Glomerular visceral epithelial cell (primary cell): ENCODE measurements around the gene CLPTM1L.
A peak's percentile ranks its signal among the peaks of the same experiment; 100 is the strongest.
"Not testable (repeated sequence)": the region's sequence is repeated elsewhere in the genome, so short reads cannot be mapped to it uniquely, and the experiment has no call there.

ENCODE experiments used
- DNase-seq: peaks from one replicate; pipeline ENCODE4 v3.0.0-alpha.2; 2016; ENCODE audit errors: extremely low spot score

The CLPTM1L gene

GRCh38 chr5:1380910-1381309 lies 36.0 kb upstream of the CLPTM1L start:
- no peak for DNase-seq

DNA sequence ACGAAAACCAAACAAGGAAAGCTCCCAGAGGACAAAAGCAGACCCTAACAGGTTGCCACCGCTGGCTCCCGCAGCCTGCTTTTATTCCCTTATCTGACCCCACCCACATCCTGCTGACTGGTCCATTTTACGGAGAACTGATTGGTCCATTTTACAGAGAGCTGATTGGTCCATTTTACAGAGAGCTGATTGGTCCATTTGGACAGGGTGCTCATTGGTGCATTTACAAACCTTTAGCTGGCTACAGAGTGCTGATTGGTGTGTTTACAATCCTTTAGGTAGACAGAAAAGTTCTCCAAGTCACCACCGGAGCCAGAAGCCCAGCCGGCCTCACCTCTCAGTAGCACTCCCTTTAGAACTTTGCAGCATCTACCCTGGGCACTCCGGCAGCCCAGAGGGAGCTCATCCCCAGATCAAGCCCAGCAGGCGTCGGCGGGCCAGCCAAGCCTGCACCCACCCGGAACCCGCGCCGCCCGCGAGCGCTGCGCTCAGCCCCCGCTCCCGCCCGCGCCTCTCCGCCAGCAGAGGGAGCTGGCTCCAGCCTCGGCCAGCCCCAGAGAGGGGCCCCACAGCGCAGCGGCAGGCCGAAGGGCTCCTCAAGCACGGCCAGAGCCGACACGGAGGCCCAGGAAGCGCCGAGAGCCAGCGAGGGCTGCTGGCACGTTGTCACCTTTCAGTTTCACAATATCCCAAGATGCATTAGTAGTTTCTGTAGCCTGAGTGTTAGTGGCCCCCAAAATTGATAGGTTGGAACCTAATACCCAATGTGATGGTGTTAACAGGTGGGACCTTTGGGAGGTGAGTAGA lies 35.3 kb upstream of the CLPTM1L start:
- peak; percentile 41 for DNase-seq

DNA sequence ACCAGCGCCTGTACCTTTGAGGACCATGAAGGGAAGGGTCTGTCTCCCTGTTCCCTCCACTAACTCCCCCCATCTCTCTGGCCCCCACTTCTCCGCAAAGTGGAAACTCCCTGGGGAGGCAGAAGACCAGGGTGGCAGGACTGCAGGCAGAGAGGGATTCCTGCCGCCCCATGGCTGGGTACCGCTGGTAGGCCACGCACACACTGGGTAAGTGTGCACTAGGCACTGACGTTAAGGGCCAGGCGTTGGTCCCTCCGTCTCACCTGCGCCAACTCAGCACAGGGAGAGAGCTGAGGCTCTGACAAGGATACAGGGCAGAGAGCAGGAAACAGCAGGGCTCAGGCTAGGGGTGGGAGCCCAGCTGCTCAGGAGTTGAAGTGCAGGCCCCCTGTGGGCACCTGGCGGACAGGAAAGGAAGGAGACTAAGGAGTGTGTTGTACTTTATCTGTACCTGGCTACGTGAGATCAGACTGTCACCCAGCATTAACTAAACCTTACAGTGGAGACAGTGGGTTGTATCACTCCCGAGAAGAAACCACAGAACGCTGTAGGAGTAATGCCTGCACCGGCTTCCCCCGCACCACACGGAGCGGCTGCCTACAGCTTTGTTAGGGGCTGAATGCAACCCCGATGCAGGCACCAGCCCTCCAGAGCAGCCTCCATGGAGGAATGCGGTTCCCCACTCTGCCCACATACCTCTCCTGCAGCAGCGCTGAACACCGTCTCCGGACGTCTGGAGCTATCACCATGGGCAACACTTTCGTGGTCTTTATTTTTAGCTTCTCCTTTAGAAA lies 34.2 kb upstream of the CLPTM1L start:
- no peak for DNase-seq

DNA sequence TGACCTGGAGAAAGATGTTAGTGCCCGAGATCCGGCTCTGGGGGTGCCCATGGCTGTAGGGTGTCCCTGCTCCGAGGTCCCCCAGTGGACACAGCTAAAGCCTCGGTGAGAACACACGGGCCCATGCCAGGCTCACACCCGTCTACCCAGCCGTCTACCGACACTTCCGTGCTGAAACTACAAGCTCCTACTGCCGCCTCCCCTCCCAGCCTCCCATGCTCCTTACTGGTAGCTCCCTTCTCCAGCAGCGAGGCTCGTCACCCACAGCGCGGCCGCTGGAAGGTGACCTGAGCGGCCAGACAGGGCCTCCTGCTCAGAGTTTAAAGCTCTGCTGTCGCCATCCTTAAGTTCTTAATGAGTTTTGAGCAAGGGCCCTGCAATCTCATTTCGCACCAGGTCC lies 33.2 kb upstream of the CLPTM1L start:
- DNase-seq = no peak

GRCh38 chr5:1376981-1377380 lies 32.1 kb upstream of the CLPTM1L start:
- no peak for DNase-seq

DNA sequence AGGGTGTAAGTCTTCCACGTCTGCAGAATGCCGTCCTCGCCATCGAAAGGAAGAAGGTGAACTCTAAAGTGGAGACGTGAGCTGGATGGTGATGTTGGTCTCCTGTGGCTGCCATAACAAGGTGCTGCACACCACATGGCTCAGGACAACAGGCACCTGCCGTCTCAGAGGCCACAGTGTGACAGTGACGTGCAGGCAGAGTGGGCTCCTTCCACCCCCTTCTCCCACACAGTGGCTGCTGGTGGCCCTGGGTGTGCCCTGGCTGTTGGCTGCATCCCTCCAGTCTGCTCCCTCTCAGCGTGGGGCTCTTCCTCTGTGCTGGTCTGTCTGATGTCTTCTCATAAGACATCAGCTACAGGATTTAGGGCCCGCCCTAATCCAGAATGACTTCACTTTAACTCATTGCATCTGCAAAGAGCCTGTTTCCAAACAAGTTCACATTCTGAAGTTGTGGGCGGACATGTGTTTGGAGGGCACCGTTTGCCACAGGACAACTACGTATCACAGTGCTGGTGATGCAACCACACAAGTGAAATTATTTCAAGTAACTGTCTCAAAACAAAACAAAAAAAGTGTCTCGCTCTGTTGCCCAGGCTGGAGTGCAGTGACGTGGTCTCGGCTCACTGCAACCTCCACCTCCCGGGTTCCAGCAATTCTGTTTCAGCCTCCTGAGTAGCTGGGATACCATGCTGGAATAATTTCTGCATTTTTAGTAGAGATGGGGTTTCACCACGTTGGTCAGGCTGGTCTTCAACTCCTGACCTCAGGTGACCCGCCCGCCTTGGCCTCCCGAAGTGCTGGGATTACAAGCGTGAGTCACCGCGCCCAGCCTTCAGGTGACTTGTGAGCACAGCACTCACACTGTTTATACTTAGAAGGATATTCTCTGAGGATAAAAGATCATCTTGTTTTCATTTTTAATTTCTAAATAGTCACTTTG lies 31.2 kb upstream of the CLPTM1L start:
- DNase-seq = peak; percentile 9

DNA sequence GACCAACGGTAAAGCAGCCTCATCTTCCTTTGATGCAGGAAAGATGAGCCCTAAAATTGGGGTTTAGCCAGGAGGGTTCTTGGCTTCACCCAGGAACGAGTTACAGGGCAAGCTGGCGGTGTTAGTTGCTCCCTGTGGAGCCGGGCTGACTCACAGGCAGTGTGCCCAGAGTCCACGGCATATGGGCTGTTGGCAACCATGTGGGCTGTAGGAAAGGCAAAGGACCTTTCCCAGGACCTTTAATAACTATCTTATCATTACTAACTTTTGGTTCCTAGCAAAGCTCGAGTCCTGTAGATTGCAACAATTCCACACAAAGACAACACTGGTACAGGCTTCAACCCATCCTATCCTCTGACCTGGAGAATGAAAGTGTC lies 29.8 kb upstream of the CLPTM1L start:
- no peak for DNase-seq

- no peak for DNase-seq
These were observed 29.3 kb upstream of the CLPTM1L start for GRCh38 chr5:1374030-1374678.

GRCh38 chr5:1371972-1372342 lies 27.1 kb upstream of the CLPTM1L start:
- not testable (repeated sequence) for DNase-seq

GRCh38 chr5:1371218-1371971 lies 26.5 kb upstream of the CLPTM1L start:
- DNase-seq = no peak

DNA sequence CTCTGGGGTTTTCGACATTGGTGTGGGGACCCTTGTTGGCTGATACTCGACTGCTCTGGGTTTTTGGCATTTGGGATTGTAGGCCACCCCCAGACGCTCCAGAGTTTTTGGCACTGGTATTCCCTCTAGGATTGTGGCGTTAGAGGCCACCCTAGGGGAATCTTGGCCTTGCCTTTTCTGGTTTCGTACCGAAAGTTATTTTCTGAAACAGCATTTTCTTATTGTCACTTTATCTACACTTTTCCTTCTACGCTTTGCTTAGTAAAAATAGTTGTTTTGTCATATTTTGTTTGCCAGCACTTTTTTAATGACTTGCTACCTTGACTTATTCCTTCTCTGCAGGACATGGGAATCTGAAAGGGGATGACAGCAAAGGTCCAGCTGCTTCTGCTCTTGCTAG lies 25.1 kb upstream of the CLPTM1L start:
- DNase-seq = no peak

DNA sequence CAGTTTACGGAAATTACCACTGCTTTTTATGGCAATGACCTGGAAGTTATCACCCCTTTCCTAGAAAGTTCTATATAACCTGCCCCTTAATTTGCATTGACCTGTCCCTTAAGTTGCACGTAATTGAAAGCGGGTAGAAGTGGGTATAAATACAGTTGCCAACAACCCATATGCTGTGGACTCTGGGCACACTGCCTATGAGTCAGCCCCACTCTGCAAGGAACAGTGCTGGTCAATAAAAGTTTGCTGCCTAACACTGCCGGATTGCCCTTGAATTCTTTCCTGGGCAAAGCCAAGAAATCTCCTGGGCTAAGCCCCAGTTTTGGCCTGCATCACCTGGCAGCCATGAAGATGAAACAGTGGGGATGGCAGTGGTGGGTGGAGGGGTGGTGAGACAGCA lies 23.9 kb upstream of the CLPTM1L start:
- no peak for DNase-seq

DNA sequence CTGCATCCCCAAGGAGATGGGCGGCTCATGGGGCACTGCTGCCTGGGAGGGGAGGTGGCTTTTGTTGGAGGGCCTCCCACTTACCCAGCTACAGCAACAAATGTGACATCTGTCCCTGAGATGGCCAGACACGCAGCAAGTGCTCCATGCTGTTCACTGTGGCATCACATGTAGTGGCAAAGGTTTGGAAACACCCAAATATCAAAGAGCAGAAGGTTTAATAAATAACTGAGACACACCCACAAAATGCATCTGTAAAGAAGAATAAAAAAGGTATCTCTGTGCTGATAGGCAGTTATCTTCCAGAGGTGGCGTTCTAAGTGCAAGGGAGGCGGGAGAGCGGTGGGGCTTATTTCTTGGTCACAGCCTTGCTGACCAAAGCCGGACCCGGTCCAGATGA lies 23.3 kb upstream of the CLPTM1L start:
- no peak for DNase-seq

- no peak for DNase-seq
These were observed 22.2 kb upstream of the CLPTM1L start for GRCh38 chr5:1367149-1367548.

- DNase-seq = no peak
These were observed 21.6 kb upstream of the CLPTM1L start for GRCh38 chr5:1366514-1366913.

DNA sequence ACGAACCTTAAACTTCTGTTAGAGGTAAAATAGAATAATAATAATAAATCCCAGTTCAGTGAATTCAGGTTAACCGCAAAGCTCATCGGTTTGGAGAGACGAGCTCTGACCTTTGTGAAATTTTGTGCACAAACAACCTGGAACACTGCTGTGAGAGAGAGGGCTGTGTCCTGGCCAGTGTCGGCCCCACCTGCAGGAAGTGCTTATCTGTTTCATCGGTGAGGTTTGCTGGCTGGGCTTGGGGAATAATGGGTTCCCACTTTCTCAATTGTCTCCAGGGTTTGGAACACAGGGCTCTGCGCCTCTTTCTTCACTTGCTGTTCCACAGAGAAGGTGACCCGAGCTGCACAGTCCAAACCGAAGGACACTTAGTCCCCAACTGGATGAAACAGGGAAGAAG lies 19.3 kb upstream of the CLPTM1L start:
- DNase-seq = no peak

- no peak for DNase-seq
These were observed 18.7 kb upstream of the CLPTM1L start for GRCh38 chr5:1363581-1363980.

DNA sequence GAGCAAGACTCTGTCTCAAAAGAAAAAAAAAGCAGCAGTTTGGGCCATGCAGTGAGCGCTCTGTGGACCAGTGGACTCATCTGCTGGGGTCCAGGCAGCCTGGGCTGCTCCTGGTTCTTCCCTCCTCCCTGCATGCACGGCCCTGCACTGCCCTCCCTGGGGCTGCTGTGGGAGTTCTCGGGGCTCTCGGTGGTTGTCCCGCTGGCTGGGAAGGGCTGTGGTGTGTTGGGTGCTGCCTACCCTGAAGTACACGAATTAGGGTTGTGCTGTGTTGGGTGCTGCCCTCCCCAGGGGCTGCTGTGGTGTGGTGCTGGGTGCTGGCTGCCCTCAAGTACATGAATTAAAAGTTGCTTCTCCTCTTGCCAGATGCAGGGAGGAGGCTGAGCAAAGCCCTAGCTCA lies 18.3 kb upstream of the CLPTM1L start:
- no peak for DNase-seq

GRCh38 chr5:1362242-1363015 lies 17.5 kb upstream of the CLPTM1L start:
- no peak for DNase-seq

DNA sequence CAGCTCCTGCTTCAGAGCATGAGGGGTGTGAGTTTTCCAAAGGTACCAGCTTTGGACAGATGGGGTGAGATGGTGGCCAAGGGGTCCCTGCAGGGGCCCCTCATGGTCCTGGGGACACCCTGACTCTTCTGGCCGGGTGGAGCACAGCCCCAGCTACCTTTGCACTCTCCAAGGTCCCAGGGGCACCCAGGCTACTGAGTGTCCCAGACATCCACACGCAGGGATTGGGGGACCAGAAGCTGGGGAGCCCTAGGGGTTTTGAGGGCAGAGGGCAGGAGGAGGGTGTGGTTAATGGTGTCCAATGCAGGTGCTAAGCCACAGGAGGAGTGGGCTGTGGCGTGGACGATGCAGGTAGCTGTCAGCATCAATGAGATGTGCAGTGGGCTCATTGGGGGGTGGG lies 16.0 kb upstream of the CLPTM1L start:
- no peak for DNase-seq
